ENCODE results near the gene GUCY2D.

The GUCY2D gene

DNA sequence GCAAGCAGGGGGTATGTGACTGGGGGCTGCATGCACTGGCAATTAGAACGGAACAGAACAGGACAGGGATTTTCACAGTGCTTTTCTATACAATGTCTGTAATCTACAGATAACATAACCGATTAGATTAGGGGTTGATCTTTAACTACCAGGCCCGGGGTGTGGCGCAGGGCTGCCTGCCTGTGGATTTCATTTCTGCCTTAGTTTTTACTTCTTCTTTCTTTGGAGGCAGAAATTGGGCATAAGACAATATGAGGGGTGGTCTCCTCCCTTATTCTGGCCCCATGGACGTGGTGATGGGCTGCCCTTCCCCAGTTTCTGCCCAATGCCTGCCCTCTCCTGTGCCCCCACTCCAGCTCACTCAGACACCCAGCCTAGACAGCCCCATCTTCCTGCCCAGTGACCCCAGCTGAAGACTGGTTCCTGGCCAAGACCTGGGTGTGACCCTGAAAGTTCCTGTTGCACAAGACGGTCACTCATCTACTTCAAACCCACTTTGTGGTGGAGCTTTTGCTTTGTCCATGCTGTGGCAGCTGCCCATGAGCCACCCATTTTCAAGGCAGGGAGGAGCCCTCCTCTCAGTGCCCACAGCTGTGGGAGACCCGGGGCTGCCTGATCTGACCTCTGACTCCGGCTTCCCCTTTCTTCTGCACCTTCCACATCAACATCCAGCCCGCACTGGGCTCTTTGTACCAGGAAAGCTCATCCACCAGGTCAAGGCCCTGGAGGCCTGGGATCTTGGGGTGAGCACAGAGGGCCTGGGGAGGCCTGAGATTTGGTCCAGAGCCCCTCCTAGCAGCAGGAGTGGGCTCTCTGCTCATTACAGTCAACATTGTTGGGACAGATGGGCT is 66.5 kb downstream of the GUCY2D start:
- no peak for DNase-seq

DNA sequence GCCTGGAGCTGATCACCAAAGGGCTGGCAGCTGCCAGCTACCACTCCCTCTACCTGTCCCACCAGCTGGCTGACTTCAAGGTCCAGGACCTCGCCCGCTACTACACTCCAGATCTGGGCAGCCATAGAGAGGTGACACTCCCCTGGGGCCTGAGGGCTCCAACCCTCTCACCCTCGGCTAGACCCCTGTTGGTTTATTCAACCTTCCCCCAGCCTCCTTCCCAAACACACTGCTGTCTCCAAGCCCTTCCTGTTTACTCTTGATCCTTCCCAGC is 67.1 kb downstream of the GUCY2D start:
- DNase-seq: no peak

Measured in stimulated activated CD4-positive, alpha-beta T cell treated with anti-CD3 and anti-CD28 coated beads, Interleukin-4, amount 100 ng/mL, for 1 hour (primary cell).